SK-N-DZ (cell line): ENCODE results near the gene LTF.
"Not testable (repeated sequence)": the region's sequence is repeated elsewhere in the genome, so short reads cannot be mapped to it uniquely, and the experiment has no call there.

Experiments
- DNase-seq: peaks from one replicate; pipeline ENCODE4 v3.0.0-alpha.2; 2015; ENCODE audit warnings: low spot score

LTF gene

GRCh38 chr3:46395766-46396530 is 68.8 kb downstream of the LTF start:
- no peak for DNase-seq

GRCh38 chr3:46395210-46395661 is 69.5 kb downstream of the LTF start:
- no peak for DNase-seq

- no peak for DNase-seq
Measured at GRCh38 chr3:46393554-46394434, 70.9 kb downstream of the LTF start.

GRCh38 chr3:46393011-46393410 is 71.7 kb downstream of the LTF start:
- DNase-seq, result no peak

GRCh38 chr3:46391526-46391925 is 73.2 kb downstream of the LTF start:
- not testable (repeated sequence) for DNase-seq

GRCh38 chr3:46389306-46389705 is 75.4 kb downstream of the LTF start:
- DNase-seq, result no peak

- not testable (repeated sequence) for DNase-seq
Measured at GRCh38 chr3:46388847-46389246, 75.9 kb downstream of the LTF start.

GRCh38 chr3:46386205-46386604 is 78.5 kb downstream of the LTF start:
- DNase-seq, result no peak
